Smooth muscle cell (in vitro differentiated cells): ENCODE data around the gene ADARB2. TPM values are rescaled to one million over a fixed set of nuclear protein-coding genes. Genes with fewer than 3 reads are reported as not detected.

Experiments used
- DNase-seq: peaks from one replicate; lab custom pipeline; 2025; ENCODE audit not compliant: unreplicated experiment; lab: John Stamatoyannopoulos, UW
- H2AFZ ChIP-seq: fragments of 200-600 bp; sonication (generic); 2 replicates; pipeline ENCODE4 v1.6.0; 2016; ENCODE audit warnings: antibody characterized with exemption, low read depth, mild to moderate bottlenecking
- H3F3A ChIP-seq: fragments of 200-600 bp; sonication (generic); 2 replicates; pipeline ENCODE4 v1.6.0; 2017; ENCODE audit warnings: antibody characterized with exemption, low read depth
- H3K27ac ChIP-seq: fragments of 200-600 bp; sonication (generic); 2 replicates; pipeline ENCODE4 v1.5.1; 2016; ENCODE audit warnings: low read depth, mild to moderate bottlenecking
- H3K27me3 ChIP-seq: fragments of 200-600 bp; sonication (generic); 2 replicates; pipeline ENCODE4 v1.6.1; 2016; ENCODE audit warnings: low read depth, mild to moderate bottlenecking
- H3K36me3 ChIP-seq: fragments of 200-600 bp; sonication (generic); 2 replicates; pipeline ENCODE4 v1.5.1; 2016; ENCODE audit warnings: low read depth
- H3K4me1 ChIP-seq: fragments of 200-600 bp; sonication (generic); 2 replicates; pipeline ENCODE4 v1.5.1; 2016; ENCODE audit warnings: low read depth
- H3K4me2 ChIP-seq: fragments of 200-600 bp; sonication (generic); 2 replicates; pipeline ENCODE4 v1.6.0; 2016; ENCODE audit warnings: mild to moderate bottlenecking
- H3K4me3 ChIP-seq: fragments of 200-600 bp; sonication (generic); 2 replicates; pipeline ENCODE4 v1.5.1; 2016; ENCODE audit warnings: mild to moderate bottlenecking
- H3K79me2 ChIP-seq: fragments of 200-600 bp; sonication (generic); 2 replicates; pipeline ENCODE4 v1.6.0; 2016; ENCODE audit warnings: low read depth, mild to moderate bottlenecking
- H3K9ac ChIP-seq: fragments of 200-600 bp; sonication (generic); 2 replicates; pipeline ENCODE4 v1.6.0; 2016; ENCODE audit warnings: low read depth
- H3K9me3 ChIP-seq: fragments of 200-600 bp; sonication (generic); replicated peaks from 2 replicates; pipeline ENCODE4 v1.5.1; 2016; ENCODE audit warnings: low read depth
- H4K20me1 ChIP-seq: fragments of 200-600 bp; sonication (generic); 2 replicates; pipeline ENCODE4 v1.6.0; 2016; ENCODE audit warnings: low read depth
- WGBS: methylation state at CpG from one replicate; pipeline ENCODE4 v1.1.7; 2016; ENCODE audit warnings: low lambda C conversion rate; 5-methylcytosine and 5-hydroxymethylcytosine counted together
- polyA plus RNA-seq: library from polyadenylated mRNA; unstranded; fragments of >200 nt; fragmentation: Nextera tagmentation; extraction: Ambion mirVana; gene quantifications from 2 replicates; pipeline ENCODE4 v1.2.1, GENCODE V29; 2016
- total RNA-seq: library from RNA; depleted of rRNA; stranded (reverse); fragments of >200 nt; gene quantifications from 2 replicates; pipeline ENCODE4 v1.2.3, GENCODE V29; 2014
- TF ChIP-seq, protein P1 (sequence below): fragments of 200-600 bp; sonication (generic); IDR thresholded peaks from 2 replicates; pipeline ENCODE4 v1.5.1; 2017; ENCODE audit warnings: borderline replicate concordance, mild to moderate bottlenecking, antibody characterized with exemption; ENCODE audit not compliant: insufficient read depth, poor library complexity, severe bottlenecking

ADARB2 gene
- total and polyA plus RNA-seq, 2 experiments from 2014 or later: 0.13 to 0.39 TPM

DNA sequence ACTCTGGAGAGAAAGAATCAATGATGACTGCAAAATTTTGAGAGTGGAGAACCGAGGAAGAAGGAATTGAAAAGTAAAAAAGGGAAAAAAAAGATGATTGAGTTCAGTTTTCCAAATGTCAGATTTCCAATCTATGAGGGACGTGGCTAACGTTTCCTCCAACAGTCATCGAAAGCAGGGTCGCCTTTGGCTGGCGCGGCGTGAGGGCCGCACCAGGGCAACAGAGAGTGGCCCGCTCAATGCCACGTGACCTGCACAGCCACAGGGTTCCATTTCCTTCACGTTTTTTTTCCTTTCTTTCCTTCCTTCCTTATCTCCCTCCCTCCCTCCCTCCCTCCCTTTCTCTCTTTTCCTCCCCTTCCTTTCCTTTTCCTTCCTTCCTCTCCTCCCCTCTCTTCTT is 579.3 kb downstream of the ADARB2 start:
- Histone ChIP-seq H3K27me3 (peaks cover 4% of the 10 kb centered on the region), H3K9ac (no peak overlapping the region), H3F3A (no peaks in the 10 kb centered on the region), H3K4me1 (peaks cover 3% of the 10 kb centered on the region), H4K20me1 (no peaks in the 10 kb centered on the region), H2AFZ (no peak overlapping the region), H3K36me3 (no peaks in the 10 kb centered on the region), H3K4me2 (no peak overlapping the region), H3K79me2 (no peaks in the 10 kb centered on the region), H3K9me3 (no peaks in the 10 kb centered on the region), H3K27ac (no peak overlapping the region), H3K4me3 (no peak overlapping the region)
- WGBS: 88% methylated on average over 12 of the region's 12 CpGs
- TF ChIP-seq, protein P1, sequence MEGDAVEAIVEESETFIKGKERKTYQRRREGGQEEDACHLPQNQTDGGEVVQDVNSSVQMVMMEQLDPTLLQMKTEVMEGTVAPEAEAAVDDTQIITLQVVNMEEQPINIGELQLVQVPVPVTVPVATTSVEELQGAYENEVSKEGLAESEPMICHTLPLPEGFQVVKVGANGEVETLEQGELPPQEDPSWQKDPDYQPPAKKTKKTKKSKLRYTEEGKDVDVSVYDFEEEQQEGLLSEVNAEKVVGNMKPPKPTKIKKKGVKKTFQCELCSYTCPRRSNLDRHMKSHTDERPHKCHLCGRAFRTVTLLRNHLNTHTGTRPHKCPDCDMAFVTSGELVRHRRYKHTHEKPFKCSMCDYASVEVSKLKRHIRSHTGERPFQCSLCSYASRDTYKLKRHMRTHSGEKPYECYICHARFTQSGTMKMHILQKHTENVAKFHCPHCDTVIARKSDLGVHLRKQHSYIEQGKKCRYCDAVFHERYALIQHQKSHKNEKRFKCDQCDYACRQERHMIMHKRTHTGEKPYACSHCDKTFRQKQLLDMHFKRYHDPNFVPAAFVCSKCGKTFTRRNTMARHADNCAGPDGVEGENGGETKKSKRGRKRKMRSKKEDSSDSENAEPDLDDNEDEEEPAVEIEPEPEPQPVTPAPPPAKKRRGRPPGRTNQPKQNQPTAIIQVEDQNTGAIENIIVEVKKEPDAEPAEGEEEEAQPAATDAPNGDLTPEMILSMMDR: no peak
- no peak for DNase-seq

DNA sequence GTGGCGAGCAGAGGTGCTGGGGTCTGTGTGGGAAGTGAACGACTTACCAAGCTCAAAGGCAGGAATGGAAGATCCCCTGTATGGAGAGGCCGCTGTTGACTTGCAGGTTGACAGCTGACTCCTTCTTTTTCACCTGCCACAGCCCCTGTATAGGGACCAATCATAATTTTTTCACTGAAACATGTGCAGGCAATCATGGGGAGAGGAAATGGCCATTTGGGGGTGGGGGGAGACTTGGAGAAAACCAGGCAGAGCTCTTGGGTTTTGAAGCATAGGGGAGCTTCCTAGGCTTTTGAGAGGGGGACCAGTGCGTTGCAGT is 579.8 kb downstream of the ADARB2 start:
- 78% methylated on average over 4 of the region's 4 CpGs for WGBS
- H3K9ac ChIP-seq: no peak overlapping the region

DNA sequence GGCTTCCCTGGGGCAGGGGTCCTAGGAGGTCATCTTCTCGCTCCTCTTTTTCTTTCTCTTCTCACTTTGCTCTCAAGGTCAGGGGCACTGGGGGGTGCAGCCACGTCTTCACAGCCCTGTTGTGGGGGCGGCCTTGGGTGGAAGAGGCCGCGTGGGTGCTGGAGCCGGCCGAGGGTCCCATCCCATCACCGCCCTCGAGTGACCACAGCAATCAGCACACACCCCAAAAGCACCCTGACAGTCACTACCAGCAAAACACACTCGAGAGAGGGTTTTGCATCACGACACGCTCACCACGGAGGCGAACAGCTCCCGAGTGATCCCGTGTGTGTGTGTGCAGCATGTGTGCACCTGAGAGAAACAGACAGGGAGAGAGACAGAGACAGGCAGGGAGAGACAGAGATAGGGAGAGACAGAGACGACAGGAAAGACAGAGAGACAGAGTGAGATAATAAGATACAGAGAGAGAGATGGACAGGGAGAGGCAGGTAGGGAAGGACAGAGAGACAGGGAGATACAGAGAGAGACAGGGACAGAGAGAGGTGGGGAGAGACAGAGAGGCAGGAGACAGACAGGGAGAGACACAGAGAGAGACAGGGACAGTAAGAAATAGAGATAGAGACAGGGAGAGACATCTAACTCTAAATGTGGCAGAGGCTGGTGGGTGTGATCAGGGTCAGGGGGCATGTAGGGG is 580.3 kb downstream of the ADARB2 start:
- H3K27ac ChIP-seq: no peak overlapping the region
- H3K4me3 ChIP-seq: no peak overlapping the region
- no peaks in the 10 kb centered on the region for H3K9me3 ChIP-seq
- WGBS: 91% methylated on average over 17 of the region's 17 CpGs
- no peak overlapping the region for H3K4me2 ChIP-seq
- peaks cover 4% of the 10 kb centered on the region for H3K27me3 ChIP-seq
- H2AFZ ChIP-seq: no peak overlapping the region
- TF ChIP-seq, protein P1: no peak
- peaks cover 3% of the 10 kb centered on the region for H3K4me1 ChIP-seq
- no peaks in the 10 kb centered on the region for H3K79me2 ChIP-seq
- no peak overlapping the region for H3K9ac ChIP-seq
- H3K36me3 ChIP-seq: no peaks in the 10 kb centered on the region
- no peaks in the 10 kb centered on the region for H4K20me1 ChIP-seq
- H3F3A ChIP-seq: no peaks in the 10 kb centered on the region
- DNase-seq: no peak

More for the DNA sequence above, 579.8 kb downstream of the ADARB2 start:
- Histone ChIP-seq H3K4me2 (no peak overlapping the region), H2AFZ (no peak overlapping the region), H3K79me2 (no peaks in the 10 kb centered on the region), H3K27ac (no peak overlapping the region), H4K20me1 (no peaks in the 10 kb centered on the region), H3K9me3 (no peaks in the 10 kb centered on the region), H3K4me3 (no peak overlapping the region), H3K27me3 (peaks cover 4% of the 10 kb centered on the region), H3F3A (no peaks in the 10 kb centered on the region), H3K36me3 (no peaks in the 10 kb centered on the region), H3K4me1 (peaks cover 3% of the 10 kb centered on the region)
- TF ChIP-seq, protein P1: no peak
- no peak for DNase-seq

DNA sequence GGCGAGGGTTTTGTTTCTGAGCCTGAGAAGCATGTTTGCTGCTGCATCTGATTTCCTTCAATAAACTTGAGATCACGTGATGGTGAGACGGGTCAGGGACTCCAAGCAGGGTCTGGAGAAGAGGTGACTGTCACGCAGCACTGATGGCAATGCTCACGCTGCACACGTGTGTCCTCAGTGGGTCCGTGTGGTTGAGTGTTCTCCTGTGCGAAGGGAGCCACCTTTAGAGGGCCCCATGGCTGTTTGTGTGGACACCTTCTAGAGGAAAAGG is 580.8 kb downstream of the ADARB2 start:
- TF ChIP-seq, protein P1: no peak
- Histone ChIP-seq H4K20me1 (no peaks in the 10 kb centered on the region), H3K27me3 (peaks cover 4% of the 10 kb centered on the region), H3K9ac (no peak overlapping the region), H3K4me2 (no peak overlapping the region), H3K4me1 (peaks cover 3% of the 10 kb centered on the region), H3K4me3 (no peak overlapping the region), H3K9me3 (no peaks in the 10 kb centered on the region), H3K79me2 (no peaks in the 10 kb centered on the region), H3K36me3 (no peaks in the 10 kb centered on the region), H2AFZ (no peak overlapping the region), H3F3A (no peaks in the 10 kb centered on the region), H3K27ac (no peak overlapping the region)
- 92% methylated on average over 8 of the region's 8 CpGs for WGBS
- no peak for DNase-seq
